Endodermal cell (in vitro differentiated cells): ENCODE measurements around the gene PCSK6. TPM values are rescaled to one million over a fixed set of nuclear protein-coding genes. Genes with fewer than 3 reads are reported as not detected.
A peak's percentile ranks its signal among the peaks of the same experiment; 100 is the strongest.

Experiments used
- DNase-seq: peaks from one replicate; pipeline ENCODE4 v3.0.0-alpha.2; 2017
- H3K27ac ChIP-seq: 2 replicates; pipeline ENCODE4 v1.5.1; 2013; ENCODE audit warnings: mild to moderate bottlenecking, low read depth, low read length, moderate library complexity
- H3K27me3 ChIP-seq: 2 replicates; pipeline ENCODE4 v1.6.1; 2013; ENCODE audit warnings: mild to moderate bottlenecking, low read length, moderate library complexity; ENCODE audit not compliant: insufficient read depth, control insufficient read depth, poor library complexity, severe bottlenecking
- H3K36me3 ChIP-seq: 2 replicates; pipeline ENCODE4 v1.7.0; 2013; ENCODE audit warnings: mild to moderate bottlenecking, low read length, moderate library complexity; ENCODE audit not compliant: control insufficient read depth, insufficient read depth
- H3K4me1 ChIP-seq: one replicate; pipeline ENCODE4 v1.7.0; 2013; ENCODE audit warnings: low read length; ENCODE audit not compliant: control insufficient read depth, insufficient read depth
- H3K4me3 ChIP-seq: 2 replicates; pipeline ENCODE4 v1.5.1; 2013; ENCODE audit warnings: mild to moderate bottlenecking, low read length, moderate library complexity
- H3K9ac ChIP-seq: 2 replicates; pipeline ENCODE4 v1.6.1; 2013; ENCODE audit warnings: mild to moderate bottlenecking, low read length, moderate library complexity; ENCODE audit not compliant: poor library complexity, severe bottlenecking; ENCODE audit errors: extremely low read depth
- H3K9me3 ChIP-seq: 2 replicates; pipeline ENCODE4 v1.6.1; 2013; ENCODE audit warnings: mild to moderate bottlenecking, low read length, moderate library complexity; ENCODE audit not compliant: control insufficient read depth
- H3K27ac Mint-ChIP-seq: 2 replicates; pipeline ENCODE4 v1.8.0; 2020; ENCODE audit warnings: mixed read lengths
- H3K27me3 Mint-ChIP-seq: 2 replicates; pipeline ENCODE4 v1.8.0; 2021; ENCODE audit warnings: mild to moderate bottlenecking, mixed read lengths; ENCODE audit not compliant: insufficient read depth
- H3K36me3 Mint-ChIP-seq: 2 replicates; pipeline ENCODE4 v1.8.0; 2020; ENCODE audit warnings: low read depth, mixed read lengths
- H3K4me1 Mint-ChIP-seq: 2 replicates; pipeline ENCODE4 v1.8.0; 2020; ENCODE audit warnings: mixed read lengths
- H3K4me3 Mint-ChIP-seq: 2 replicates; pipeline ENCODE4 v1.8.0; 2020; ENCODE audit warnings: mild to moderate bottlenecking, moderate library complexity, mixed read lengths
- H3K9me3 Mint-ChIP-seq: 2 replicates; pipeline ENCODE4 v1.8.0; 2020; ENCODE audit warnings: mild to moderate bottlenecking, mixed read lengths
- CTCF ChIP-seq: fragments of 200-600 bp; sonication (generic); conservative IDR thresholded peaks from 2 replicates; pipeline ENCODE4 v1.5.0; 2021; ENCODE audit warnings: antibody characterized with exemption, mild to moderate bottlenecking
- WGBS, 2 experiments: methylation state at CpG; one replicate each; pipeline versions ENCODE4 v1.1.5 to v1.1.7; 2013; ENCODE audit warnings: missing lambda C conversion rate in 2 of 2, mixed read lengths in 1 of 2; ENCODE audit not compliant: insufficient coverage in 1 of 2, insufficient read length in 1 of 2; 5-methylcytosine and 5-hydroxymethylcytosine counted together
- total RNA-seq, 2 donors: library from RNA; stranded (reverse); fragmentation: NEBNext Ultra II Directional in 1 of 2; extraction: Animal tissue kit (Norgen Biotek cat#: 25700) in 1 of 2; gene quantifications; 2 replicates in 1 of 2; 3 replicates in 1 of 2; pipeline ENCODE4 v1.2.1, GENCODE V29; 2021

PCSK6 gene
- total RNA-seq, 2 donors from 2014 or later, result 6.6 to 9.8 TPM

- DNase-seq, result no peak
- Histone ChIP-seq H3K4me1 (peaks cover 2% of the 10 kb centered on the region), H3K9me3 (no peaks in the 10 kb centered on the region), H3K4me3 (no peak overlapping the region), H3K27me3 (no peaks in the 10 kb centered on the region), H3K36me3 (no peaks in the 10 kb centered on the region), H3K27ac (no peak overlapping the region), H3K9ac (no peak overlapping the region)
- Mint-ChIP-seq H3K36me3 (no peaks in the 10 kb centered on the region), H3K4me3 (no peak overlapping the region), H3K27me3 (peaks cover 5% of the 10 kb centered on the region), H3K9me3 (no peaks in the 10 kb centered on the region), H3K4me1 (peaks cover 9% of the 10 kb centered on the region), H3K27ac (no peak overlapping the region)
- TF ChIP-seq CTCF, result no peak
- 96 to 97% methylated on average over 6 to 9 of the region's 9 CpGs for WGBS, 2 experiments
Observed at GRCh38 chr15:101503296-101503599, 13.7 kb upstream of the PCSK6 start.

GRCh38 chr15:101502572-101503295 is 13.2 kb upstream of the PCSK6 start:
- H3K27me3 Mint-ChIP-seq, result peaks cover 6% of the 10 kb centered on the region
- H3K4me3 ChIP-seq, result no peak overlapping the region
- H3K4me1 ChIP-seq, result peaks cover 2% of the 10 kb centered on the region
- peaks cover 9% of the 10 kb centered on the region for H3K4me1 Mint-ChIP-seq
- no peak overlapping the region for H3K27ac ChIP-seq
- H3K9me3 Mint-ChIP-seq, result no peaks in the 10 kb centered on the region
- TF ChIP-seq CTCF, result no peak
- no peak overlapping the region for H3K27ac Mint-ChIP-seq
- no peak overlapping the region for H3K4me3 Mint-ChIP-seq
- peak; percentile 46 for DNase-seq
- H3K36me3 Mint-ChIP-seq, result no peaks in the 10 kb centered on the region
- 94% methylated on average over 11 to 23 of the region's 23 CpGs for WGBS, 2 experiments
- H3K9ac ChIP-seq, result no peak overlapping the region
- no peaks in the 10 kb centered on the region for H3K36me3 ChIP-seq
- H3K9me3 ChIP-seq, result no peaks in the 10 kb centered on the region
- H3K27me3 ChIP-seq, result no peaks in the 10 kb centered on the region

DNA sequence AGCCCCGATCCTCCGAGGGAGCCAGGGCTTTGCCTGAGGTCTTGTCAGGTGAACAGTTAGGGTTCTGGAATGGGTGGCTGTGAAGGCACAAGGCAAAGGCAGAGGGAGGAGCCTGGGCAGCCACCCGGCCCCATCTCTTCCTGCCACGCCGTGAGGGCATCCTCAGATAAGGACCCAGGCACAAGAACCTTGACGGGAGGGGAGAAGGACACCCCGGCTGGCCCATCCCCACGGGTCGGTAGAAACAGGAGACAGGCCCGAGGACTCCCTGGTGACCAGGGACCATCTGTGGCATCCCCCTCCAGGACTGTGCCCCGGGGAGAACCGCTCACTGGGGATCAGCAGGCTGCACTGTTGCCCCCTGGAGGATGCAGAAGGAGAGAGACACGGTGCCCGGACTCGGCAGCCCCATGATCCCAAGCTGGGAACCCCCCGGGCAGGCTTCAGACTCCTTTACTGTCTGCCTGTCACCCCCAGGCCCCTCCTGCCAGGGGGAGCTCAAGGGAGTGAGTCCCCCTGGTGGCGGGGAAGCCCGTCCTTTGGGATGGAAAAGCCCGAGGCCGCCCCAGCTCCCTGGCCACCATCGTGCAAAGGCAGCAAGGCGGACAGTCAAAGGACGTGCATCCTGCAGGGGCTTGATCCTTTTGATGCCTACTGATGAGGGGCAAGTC is 12.3 kb upstream of the PCSK6 start:
- H3K9ac ChIP-seq, result no peak overlapping the region
- H3K36me3 Mint-ChIP-seq, result no peaks in the 10 kb centered on the region
- peak; percentile 92 for DNase-seq
- H3K4me3 Mint-ChIP-seq, result no peak overlapping the region
- H3K4me1 ChIP-seq, result no peaks in the 10 kb centered on the region
- H3K27ac Mint-ChIP-seq, result no peak overlapping the region
- peaks cover 10% of the 10 kb centered on the region for H3K27me3 Mint-ChIP-seq
- no peaks in the 10 kb centered on the region for H3K36me3 ChIP-seq
- H3K9me3 Mint-ChIP-seq, result no peaks in the 10 kb centered on the region
- peak; percentile 88 for TF ChIP-seq CTCF
- 54 to 55% methylated on average over 15 to 23 of the region's 23 CpGs for WGBS, 2 experiments
- no peak overlapping the region for H3K27ac ChIP-seq
- H3K4me3 ChIP-seq, result no peak overlapping the region
- H3K4me1 Mint-ChIP-seq, result peaks cover 9% of the 10 kb centered on the region
- no peaks in the 10 kb centered on the region for H3K27me3 ChIP-seq
- no peaks in the 10 kb centered on the region for H3K9me3 ChIP-seq
